ENCODE results near the gene KCNAB2. TPM values are rescaled to one million over a fixed set of nuclear protein-coding genes. Genes with fewer than 3 reads are reported as not detected.

The KCNAB2 gene
- polyA plus RNA-seq, 1 of the 3 experiments (the other 2 are of a cell fraction) = 7.6 TPM

- no peak for TF ChIP-seq PBX3 (IDR thresholded peaks at IDR 0.05)
- TF ChIP-seq TAF1 (IDR thresholded peaks at IDR 0.05; ENCODE audit: borderline replicate concordance, low read depth, low read length) = no peak
- no peak for TF ChIP-seq POLR2AphosphoS5 (IDR thresholded peaks at IDR 0.05; ENCODE audit: low read depth, low read length)
These were observed 4.8 kb upstream of the KCNAB2 start (continued) for GRCh38 chr1:6040861-6041415.

- no peaks in the 10 kb centered on the region for H3K9me3 ChIP-seq
- H3K79me2 ChIP-seq (ENCODE audit: insufficient read depth) = no peaks in the 10 kb centered on the region
- no peak for TF ChIP-seq REST (IDR thresholded peaks at IDR 0.05; ENCODE audit: low read depth, low read length)
- no peak for TF ChIP-seq NRF1 (IDR thresholded peaks at IDR 0.05; ENCODE audit: low read depth, low read length)
- peak; percentile 55 for TF ChIP-seq CTCF (IDR thresholded peaks at IDR 0.05)
- TF ChIP-seq USF1 (IDR thresholded peaks at IDR 0.05; ENCODE audit: borderline replicate concordance, low read depth) = no peak
- peak; percentile 70 for TF ChIP-seq RAD21 (IDR thresholded peaks at IDR 0.05; ENCODE audit: low read length)
- TF ChIP-seq PBX3 (IDR thresholded peaks at IDR 0.05) = no peak
- peak; percentile 28; the same call in 1 of the 2 replicates for TF ChIP-seq SMC3 (IDR thresholded peaks at IDR 0.05; ENCODE audit: low read depth, low read length)
- TF ChIP-seq USF2 (IDR thresholded peaks at IDR 0.05; ENCODE audit: borderline replicate concordance, low read depth, low read length) = no peak
- no peak overlapping the region for H3K9ac ChIP-seq
- H3K27me3 ChIP-seq (ENCODE audit: insufficient read depth) = no peaks in the 10 kb centered on the region
- DNase-seq = peak; percentile 83
- peak overlapping the region in 1 of 2 experiments; percentile 37; a peak in 1 of 4 replicates for H3K4me3 ChIP-seq (ENCODE audit: low read depth in 2 of 2, low read length in 1 of 2)
- 75% methylated on average over 5 of the region's 20 CpGs for WGBS (ENCODE audit: low lambda C conversion rate)
- ChIA-PET CTCF (interaction anchor here (0.6 to 3.7 kb wide), 15 partner anchors 7 to 204 kb away, joined by 3 to 32 read pairs (median 4); no protein-coding TSS in a partner anchor), POLR2A (no interaction called here)
- H3K27ac ChIP-seq (ENCODE audit: low read depth in 2 of 2, low read length in 1 of 2) = no peak overlapping the region
- H3K36me3 ChIP-seq (replicated peaks in 1 of 2; ENCODE audit: control insufficient read depth in 1 of 2, insufficient read depth in 2 of 2, low read length in 1 of 2) = no peaks in the 10 kb centered on the region
- no peaks in the 10 kb centered on the region for H4K20me1 ChIP-seq (ENCODE audit: insufficient read depth)
- no peaks in the 10 kb centered on the region for H3K9me2 ChIP-seq
- H3F3A ChIP-seq (replicated peaks; ENCODE audit: insufficient read depth) = no peaks in the 10 kb centered on the region
- peaks cover 5 to 24% of the 10 kb centered on the region in 2 experiments; a peak in 1 of 4 replicates for H3K4me1 ChIP-seq (ENCODE audit: control insufficient read depth in 1 of 2, insufficient read depth in 2 of 2, low read depth in 1 of 2, low read length in 1 of 2)
- no peak overlapping the region for H2AFZ ChIP-seq (ENCODE audit: low read depth)
- no peak overlapping the region for H3K4me2 ChIP-seq
These were observed 4.1 kb upstream of the KCNAB2 start for GRCh38 chr1:6041432-6042062.
